ENCODE results near the gene FBXO42. TPM values are rescaled to one million over a fixed set of nuclear protein-coding genes. Genes with fewer than 3 reads are reported as not detected.

The FBXO42 gene
- total and polyA plus RNA-seq, 4 donors, result 5.9 to 9.4 (median 6.5) TPM

DNA sequence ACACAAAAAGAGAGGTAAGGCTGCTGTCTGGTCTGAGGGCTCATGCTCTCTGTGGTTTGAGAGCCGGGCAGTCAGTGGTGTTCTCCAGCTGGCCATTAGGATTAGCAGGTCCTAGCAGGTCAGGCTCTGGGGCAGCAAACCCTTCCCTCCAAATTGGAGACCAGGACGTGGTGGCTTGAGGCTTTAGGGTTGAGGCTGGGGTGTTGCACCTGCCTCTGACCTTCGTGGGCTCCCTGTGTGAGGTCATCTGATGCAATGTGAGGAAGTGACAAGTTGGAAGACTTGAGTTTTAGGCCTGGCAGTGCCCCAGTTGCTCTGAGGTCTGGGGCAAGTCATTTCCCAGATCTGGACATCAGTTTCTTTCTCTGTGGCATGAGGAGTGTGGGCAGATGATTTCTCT, 39.1 kb upstream of the FBXO42 start:
- peaks cover 11 to 24% (median 20%) of the 10 kb centered on the region in 4 donors for H3K36me3 ChIP-seq (ENCODE audit: control insufficient read depth in 4 of 4, insufficient read depth in 3 of 4, low read depth in 1 of 4, low read length in 3 of 4)
- H3K4me3 ChIP-seq (ENCODE audit: low read depth in 1 of 3, low read length in 3 of 3), result no peak overlapping the region
- peaks cover 5 to 25% (median 19%) of the 10 kb centered on the region in 4 donors for H3K4me1 ChIP-seq (ENCODE audit: control insufficient read depth in 4 of 4, insufficient read depth in 4 of 4, low read length in 3 of 4)
- no peaks in the 10 kb centered on the region for H3K27me3 ChIP-seq (ENCODE audit: control insufficient read depth in 4 of 4, insufficient read depth in 4 of 4, low read length in 3 of 4)
- no peak for DNase-seq (ENCODE audit: low spot score)
- TF ChIP-seq, protein P1, sequence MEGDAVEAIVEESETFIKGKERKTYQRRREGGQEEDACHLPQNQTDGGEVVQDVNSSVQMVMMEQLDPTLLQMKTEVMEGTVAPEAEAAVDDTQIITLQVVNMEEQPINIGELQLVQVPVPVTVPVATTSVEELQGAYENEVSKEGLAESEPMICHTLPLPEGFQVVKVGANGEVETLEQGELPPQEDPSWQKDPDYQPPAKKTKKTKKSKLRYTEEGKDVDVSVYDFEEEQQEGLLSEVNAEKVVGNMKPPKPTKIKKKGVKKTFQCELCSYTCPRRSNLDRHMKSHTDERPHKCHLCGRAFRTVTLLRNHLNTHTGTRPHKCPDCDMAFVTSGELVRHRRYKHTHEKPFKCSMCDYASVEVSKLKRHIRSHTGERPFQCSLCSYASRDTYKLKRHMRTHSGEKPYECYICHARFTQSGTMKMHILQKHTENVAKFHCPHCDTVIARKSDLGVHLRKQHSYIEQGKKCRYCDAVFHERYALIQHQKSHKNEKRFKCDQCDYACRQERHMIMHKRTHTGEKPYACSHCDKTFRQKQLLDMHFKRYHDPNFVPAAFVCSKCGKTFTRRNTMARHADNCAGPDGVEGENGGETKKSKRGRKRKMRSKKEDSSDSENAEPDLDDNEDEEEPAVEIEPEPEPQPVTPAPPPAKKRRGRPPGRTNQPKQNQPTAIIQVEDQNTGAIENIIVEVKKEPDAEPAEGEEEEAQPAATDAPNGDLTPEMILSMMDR (IDR thresholded peaks at IDR 0.05; ENCODE audit: low read depth, low read length, missing input control), result no peak
- TF ChIP-seq GABPA (IDR thresholded peaks at IDR 0.05 in 1 of 2, conservative IDR thresholded peaks at IDR 0.05 in 1 of 2) (no peak), TAF1 (conservative IDR thresholded peaks at IDR 0.05) (no peak), FOXA2 (IDR thresholded peaks at IDR 0.05) (no peak), EGR1 (IDR thresholded peaks at IDR 0.05; ENCODE audit: low read depth in 2 of 2) (no peak), HNF4G (IDR thresholded peaks at IDR 0.05) (no peak), HNF4A (conservative IDR thresholded peaks at IDR 0.05) (no peak), YY1 (IDR thresholded peaks at IDR 0.05) (no peak), FOXA1 (IDR thresholded peaks at IDR 0.05) (no peak), NR2F2 (IDR thresholded peaks at IDR 0.05) (no peak), SP1 (IDR thresholded peaks at IDR 0.05) (no peak), RXRA (IDR thresholded peaks at IDR 0.05) (no peak), RAD21 (IDR thresholded peaks at IDR 0.05) (no peak), JUND (IDR thresholded peaks at IDR 0.05) (no peak)
- TF ChIP-seq, protein P2, sequence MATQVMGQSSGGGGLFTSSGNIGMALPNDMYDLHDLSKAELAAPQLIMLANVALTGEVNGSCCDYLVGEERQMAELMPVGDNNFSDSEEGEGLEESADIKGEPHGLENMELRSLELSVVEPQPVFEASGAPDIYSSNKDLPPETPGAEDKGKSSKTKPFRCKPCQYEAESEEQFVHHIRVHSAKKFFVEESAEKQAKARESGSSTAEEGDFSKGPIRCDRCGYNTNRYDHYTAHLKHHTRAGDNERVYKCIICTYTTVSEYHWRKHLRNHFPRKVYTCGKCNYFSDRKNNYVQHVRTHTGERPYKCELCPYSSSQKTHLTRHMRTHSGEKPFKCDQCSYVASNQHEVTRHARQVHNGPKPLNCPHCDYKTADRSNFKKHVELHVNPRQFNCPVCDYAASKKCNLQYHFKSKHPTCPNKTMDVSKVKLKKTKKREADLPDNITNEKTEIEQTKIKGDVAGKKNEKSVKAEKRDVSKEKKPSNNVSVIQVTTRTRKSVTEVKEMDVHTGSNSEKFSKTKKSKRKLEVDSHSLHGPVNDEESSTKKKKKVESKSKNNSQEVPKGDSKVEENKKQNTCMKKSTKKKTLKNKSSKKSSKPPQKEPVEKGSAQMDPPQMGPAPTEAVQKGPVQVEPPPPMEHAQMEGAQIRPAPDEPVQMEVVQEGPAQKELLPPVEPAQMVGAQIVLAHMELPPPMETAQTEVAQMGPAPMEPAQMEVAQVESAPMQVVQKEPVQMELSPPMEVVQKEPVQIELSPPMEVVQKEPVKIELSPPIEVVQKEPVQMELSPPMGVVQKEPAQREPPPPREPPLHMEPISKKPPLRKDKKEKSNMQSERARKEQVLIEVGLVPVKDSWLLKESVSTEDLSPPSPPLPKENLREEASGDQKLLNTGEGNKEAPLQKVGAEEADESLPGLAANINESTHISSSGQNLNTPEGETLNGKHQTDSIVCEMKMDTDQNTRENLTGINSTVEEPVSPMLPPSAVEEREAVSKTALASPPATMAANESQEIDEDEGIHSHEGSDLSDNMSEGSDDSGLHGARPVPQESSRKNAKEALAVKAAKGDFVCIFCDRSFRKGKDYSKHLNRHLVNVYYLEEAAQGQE (IDR thresholded peaks at IDR 0.05), result no peak
- TF ChIP-seq, protein P3, sequence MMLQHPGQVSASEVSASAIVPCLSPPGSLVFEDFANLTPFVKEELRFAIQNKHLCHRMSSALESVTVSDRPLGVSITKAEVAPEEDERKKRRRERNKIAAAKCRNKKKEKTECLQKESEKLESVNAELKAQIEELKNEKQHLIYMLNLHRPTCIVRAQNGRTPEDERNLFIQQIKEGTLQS (IDR thresholded peaks at IDR 0.05), result no peak
- TF ChIP-seq, protein P4, sequence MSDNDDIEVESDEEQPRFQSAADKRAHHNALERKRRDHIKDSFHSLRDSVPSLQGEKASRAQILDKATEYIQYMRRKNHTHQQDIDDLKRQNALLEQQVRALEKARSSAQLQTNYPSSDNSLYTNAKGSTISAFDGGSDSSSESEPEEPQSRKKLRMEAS (IDR thresholded peaks at IDR 0.05), result no peak
- TF ChIP-seq, protein P5, sequence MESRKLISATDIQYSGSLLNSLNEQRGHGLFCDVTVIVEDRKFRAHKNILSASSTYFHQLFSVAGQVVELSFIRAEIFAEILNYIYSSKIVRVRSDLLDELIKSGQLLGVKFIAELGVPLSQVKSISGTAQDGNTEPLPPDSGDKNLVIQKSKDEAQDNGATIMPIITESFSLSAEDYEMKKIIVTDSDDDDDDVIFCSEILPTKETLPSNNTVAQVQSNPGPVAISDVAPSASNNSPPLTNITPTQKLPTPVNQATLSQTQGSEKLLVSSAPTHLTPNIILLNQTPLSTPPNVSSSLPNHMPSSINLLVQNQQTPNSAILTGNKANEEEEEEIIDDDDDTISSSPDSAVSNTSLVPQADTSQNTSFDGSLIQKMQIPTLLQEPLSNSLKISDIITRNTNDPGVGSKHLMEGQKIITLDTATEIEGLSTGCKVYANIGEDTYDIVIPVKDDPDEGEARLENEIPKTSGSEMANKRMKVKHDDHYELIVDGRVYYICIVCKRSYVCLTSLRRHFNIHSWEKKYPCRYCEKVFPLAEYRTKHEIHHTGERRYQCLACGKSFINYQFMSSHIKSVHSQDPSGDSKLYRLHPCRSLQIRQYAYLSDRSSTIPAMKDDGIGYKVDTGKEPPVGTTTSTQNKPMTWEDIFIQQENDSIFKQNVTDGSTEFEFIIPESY (IDR thresholded peaks at IDR 0.05), result no peak
- H3K27ac ChIP-seq (ENCODE audit: low read depth in 1 of 2, low read length in 2 of 2), result no peak overlapping the region
- H3K9me3 ChIP-seq (ENCODE audit: control insufficient read depth in 4 of 4, low read length in 3 of 4), result no peaks in the 10 kb centered on the region
- WGBS, result 77% methylated on average over 3 of the region's 3 CpGs
- H3K9ac ChIP-seq (ENCODE audit: low read depth in 1 of 2, low read length in 2 of 2), result no peak overlapping the region
